ENCODE data around the gene CYP2A6.
A peak's percentile ranks its signal among the peaks of the same experiment; 100 is the strongest.
"Not testable (repeated sequence)": the region's sequence is repeated elsewhere in the genome, so short reads cannot be mapped to it uniquely, and the experiment has no call there.

The CYP2A6 gene

DNA sequence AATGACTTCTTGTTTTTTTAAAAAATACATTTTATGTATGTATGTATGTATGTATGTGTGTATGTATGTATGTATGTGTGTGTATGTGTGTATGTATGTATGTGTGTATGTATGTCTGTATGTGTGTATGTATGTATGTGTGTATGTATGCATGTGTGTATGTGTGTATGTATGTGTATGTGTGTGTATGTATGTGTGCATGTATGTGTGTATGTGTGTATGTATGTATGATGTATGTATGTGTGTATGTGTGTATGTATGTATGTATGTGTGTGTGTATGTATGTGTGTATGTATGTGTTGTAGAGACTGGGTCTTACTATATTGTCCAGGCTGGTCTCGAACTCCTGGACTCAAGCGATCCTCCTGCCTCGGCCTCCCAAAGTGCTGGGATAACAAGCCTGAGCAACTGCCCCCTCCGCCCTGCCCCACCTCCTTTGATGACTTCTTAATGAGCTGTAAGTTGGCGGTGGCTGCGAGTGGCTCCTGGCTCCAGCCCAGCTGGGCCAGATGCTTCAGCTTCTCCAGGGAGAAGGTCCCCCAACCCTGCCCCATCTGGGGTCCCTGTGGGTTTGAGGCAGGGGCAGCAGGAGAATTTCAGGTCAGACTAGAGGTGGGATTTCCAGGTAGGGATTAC lies 24.7 kb downstream of the CYP2A6 start:
- in situ Hi-C loops (cut with HindIII; ENCODE audit: low pct_ligation_motif_present, low pct_unique_long_range_greater_than_20kb, low sequenced_read_pairs); DNase-seq: not testable (repeated sequence)

DNA sequence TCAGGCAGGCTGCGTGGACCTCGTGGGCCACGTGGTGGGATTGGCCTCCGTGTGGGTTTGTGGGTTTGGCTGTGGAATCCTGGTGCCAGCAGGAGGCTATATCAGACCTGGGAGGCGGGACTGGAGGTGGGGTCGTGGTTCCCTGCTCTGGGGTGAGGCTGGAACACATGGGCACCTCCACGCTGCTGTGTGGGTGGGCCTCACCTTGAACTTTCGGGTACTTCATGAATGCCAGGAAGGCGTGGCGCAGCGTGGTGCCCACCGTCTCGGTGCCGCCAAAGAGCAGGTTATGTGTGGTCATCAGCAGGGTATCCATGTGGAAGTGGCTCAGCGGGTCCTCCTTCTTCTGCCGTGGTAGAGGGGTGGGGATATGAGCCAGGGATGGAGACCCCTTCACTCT lies 25.3 kb downstream of the CYP2A6 start:
- in situ Hi-C loops (cut with HindIII; ENCODE audit: low pct_ligation_motif_present, low pct_unique_long_range_greater_than_20kb, low sequenced_read_pairs); DNase-seq: not testable (repeated sequence)

DNA sequence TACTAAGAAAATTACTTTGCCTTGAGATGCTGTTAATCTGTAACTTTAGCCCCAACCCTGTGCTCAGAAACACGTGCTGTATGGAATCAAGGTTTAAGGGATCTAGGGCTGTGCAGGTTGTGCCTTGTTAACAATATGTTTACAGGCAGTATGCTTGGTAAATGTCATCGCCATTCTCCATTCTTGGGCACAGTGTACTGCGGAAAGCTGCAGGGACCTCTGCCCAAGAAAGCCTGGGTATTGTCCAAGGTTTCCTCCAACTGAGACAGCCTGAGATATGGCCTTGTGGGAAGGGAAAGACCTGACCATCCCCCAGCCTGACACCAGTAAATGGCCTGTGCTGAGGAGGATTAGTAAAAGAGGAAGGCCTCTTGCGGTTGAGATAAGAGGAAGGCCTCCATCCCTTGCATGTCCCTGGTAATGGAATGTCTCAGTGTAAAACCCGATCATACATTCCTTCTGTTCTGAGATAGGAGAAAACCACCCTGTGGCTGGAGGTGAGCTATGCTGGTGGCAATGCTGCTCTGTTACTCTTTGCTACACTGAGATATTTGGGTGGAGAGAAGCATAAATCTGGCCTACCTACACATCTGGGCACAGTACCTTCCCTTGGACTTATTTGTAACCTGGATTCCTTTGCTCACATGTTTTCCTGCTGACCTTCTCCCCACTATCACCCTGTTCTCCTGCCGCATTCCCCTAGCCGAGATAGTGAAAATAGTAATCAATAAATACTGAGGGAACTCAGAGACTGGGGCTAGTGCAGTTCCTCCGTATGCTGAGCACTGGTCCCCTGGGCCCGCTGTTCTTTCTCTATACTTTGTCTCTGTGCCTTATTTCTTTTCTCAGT lies 27.3 kb downstream of the CYP2A6 start:
- DNase-seq; in situ Hi-C loops (cut with HindIII; ENCODE audit: low pct_ligation_motif_present, low pct_unique_long_range_greater_than_20kb, low sequenced_read_pairs): not testable (repeated sequence)

DNA sequence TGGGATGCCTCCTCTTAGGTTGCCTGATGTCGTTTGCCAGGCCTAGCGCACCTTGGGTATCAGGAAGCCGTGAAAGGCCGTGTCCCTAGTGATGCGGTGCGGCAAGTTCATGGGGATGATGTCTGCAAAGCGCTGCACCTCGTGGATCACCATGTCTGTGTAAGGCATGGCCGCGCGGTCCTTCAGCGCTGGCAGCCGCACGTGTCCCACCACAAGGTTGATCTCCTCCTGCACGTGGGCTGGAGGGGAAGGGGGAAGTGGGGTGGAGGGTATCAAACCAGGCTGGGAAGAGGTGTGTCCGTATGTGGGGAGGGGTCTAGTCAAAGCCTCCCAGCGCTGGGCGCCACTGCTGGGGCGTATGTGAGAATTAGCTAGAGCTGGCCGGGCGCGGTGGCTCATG lies 28.1 kb downstream of the CYP2A6 start:
- in situ Hi-C loops (cut with HindIII; ENCODE audit: low pct_ligation_motif_present, low pct_unique_long_range_greater_than_20kb, low sequenced_read_pairs): no loop called here
- DNase-seq: no peak

DNA sequence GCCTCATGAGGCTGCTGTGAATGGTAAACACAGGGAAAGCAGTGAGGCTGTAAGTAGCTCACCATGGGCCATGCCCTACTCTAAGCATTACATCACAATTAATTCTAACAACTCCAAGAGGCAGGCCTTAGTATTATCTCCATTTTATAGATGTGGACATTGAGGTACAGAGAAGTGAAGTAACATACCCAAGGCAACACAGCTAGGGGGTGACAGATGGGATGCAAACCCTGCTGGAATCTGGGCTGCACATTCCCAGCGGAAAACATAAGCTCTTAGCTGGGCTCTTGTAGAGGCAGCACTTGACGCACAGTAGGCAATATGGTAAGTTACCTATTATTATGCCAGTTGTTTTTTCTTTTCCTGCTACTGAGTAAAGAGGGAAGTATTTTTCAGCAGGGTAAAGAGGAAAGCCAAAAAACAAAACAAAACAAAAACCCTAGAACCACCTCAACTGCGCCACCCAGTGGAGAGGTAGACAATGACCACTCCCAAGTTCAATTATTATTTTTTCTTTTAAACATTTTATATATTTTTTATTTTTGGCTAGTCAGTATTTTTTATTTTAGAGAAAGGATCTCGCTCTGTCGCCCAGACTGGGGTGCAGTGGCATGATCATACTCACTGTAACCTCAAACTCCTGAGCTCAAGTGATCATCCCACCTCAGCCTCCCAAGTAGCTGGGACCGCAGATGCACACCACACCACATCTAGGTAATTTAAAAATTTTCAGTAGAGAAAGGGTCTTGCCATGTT lies 30.6 kb downstream of the CYP2A6 start:
- peak; percentile 11 for DNase-seq
- in situ Hi-C loops (cut with HindIII; ENCODE audit: low pct_ligation_motif_present, low pct_unique_long_range_greater_than_20kb, low sequenced_read_pairs): not testable (repeated sequence)

DNA sequence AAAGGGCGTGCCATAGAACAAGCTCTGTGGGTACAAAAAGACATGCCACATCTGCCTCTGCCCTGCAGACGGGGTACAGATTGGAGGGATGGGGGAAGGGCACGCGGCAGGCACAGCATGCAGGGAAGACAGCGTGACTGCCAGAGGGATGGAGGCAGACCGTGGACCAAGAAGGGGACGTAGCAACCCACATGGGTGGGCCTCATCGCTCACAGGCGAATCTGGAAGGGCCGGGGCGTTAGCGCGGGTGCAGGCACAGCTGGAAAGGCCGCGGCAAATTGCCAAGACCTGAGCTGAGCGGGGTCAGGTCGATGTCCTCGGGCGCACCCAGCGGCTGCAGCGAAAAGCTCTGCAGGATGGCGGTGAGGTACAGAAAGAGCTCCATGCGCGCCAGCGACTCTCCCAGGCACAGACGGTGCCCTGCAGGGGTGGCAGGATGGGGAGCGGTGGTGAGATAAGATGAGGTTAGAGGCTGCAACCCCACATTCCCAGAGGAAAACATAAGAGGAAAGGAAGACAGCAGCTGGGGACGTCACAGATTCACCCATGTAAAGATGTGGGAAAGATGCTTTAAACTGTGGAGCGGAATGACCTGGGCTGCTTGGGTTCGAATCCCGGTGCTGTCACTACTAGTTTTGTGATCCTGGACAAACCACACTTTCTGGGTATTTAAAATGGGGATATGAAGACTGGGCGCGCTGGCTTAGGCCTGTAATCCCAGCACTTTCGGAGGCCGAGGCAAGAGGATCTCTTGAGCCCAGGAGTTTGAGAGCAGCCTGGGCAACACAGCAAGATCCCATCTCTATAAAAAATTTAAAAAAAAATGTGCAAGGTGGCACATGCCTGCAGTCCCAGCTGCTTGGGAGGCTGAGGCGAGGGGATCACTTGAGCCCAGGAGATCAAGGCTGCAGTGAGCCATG lies 31.5 kb downstream of the CYP2A6 start:
- in situ Hi-C loops (cut with HindIII; ENCODE audit: low pct_ligation_motif_present, low pct_unique_long_range_greater_than_20kb, low sequenced_read_pairs): not testable (repeated sequence)
- DNase-seq: peak; percentile 44

DNA sequence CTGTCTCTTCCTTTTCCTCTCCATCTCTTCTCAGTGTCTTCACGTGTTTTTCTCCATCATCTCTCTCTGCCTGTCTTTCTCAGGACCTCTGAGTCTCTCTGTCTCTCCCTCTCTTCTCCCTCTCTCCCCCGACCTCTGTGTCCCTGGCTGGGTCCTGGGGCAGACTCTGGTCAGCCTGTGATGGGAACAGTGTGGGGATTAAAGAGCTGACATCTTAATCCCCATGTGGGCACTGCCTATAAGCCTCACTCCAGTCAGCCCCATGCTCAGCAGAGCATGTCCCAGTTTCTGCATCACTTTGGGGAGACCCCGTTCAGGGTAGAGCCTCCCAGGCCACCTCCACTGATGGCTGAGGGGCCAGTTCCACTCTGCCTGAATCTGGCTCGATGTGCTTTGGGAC lies 35.0 kb downstream of the CYP2A6 start:
- in situ Hi-C loops (cut with HindIII; ENCODE audit: low pct_ligation_motif_present, low pct_unique_long_range_greater_than_20kb, low sequenced_read_pairs): no loop called here

DNA sequence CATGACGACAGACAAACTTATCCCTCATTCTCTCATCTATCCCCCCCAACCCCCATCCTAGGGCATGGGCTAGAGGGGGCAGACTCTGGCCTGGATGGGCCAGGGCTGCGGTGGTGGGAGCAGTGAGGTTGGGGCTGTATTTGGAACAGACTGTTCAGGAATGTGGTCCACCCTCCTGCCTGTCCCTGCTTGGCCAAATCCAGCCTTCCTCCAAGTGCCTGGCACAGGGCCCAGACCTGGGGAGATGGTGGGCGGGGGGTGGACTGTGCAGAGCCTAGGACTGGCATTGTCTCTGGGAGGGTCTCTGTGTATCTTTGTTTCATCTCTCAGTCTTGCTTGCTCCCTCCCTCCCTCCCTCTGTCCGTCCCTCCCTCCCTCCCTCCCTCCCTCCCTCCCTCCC lies 37.1 kb downstream of the CYP2A6 start:
- DNase-seq: no peak
- in situ Hi-C loops (cut with HindIII; ENCODE audit: low pct_ligation_motif_present, low pct_unique_long_range_greater_than_20kb, low sequenced_read_pairs): no loop called here

More for the DNA sequence above, 35.0 kb downstream of the CYP2A6 start:
- no peak for DNase-seq

DNA sequence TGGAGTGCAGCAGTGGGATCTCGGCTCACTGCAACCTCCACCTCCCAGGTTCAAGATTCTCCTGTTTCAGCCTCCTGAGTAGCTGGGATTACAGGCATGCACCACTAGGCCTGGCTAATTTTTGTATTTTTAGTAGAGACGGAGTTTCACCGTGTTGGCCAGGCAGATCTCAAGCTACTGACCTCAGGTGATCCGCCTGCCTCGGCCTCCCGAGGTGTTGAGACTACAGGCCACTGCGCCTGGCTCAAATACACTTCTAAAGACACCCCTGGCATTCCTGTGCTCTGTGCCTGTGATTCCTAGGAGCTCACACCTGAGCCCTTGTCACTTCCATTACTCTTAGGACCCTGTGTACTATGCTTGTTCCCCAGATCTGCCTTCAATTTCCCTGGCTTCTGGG lies 37.7 kb downstream of the CYP2A6 start:
- in situ Hi-C loops (cut with HindIII; ENCODE audit: low pct_ligation_motif_present, low pct_unique_long_range_greater_than_20kb, low sequenced_read_pairs); DNase-seq: not testable (repeated sequence)

DNA sequence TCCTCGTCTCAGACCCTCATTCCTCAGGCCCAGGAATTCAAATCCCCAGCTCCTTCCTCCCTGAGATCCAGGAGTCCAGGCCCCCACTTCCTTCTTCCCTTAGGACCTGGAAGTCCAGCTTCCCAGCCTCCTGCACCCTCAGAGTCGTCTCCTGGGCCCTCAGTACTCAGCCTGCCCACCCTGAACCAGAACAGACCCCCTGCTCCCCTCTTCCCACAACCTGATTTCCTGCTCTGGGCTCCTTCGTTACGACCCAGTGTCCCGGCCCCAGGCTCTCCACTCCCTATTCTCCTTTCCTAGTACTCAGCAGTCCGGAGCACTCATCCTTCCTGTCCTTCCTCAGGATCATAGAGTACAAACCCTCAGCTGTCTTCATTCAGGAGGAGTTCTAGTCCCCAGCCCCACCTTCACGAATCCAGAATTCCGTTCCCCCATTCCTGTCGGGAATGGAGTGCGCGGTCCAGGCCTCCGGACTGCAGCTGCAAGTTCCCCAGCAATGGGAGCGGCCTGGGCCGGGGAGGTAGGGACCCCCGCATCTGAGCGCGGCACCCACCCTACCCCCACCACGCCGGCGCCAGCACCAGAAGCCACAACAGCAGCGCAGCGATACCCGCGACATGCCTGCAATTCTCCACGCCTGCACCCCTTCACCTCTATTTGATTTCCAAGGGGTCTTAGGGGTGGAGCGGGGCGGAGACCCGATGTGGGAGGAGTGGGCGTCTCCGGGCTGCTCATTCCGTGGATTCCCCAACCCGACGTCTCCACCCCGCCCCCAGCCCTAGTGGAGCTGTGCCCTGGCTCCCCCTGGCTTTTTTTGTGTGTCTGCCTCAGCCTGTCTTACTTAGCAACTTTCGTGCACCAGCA lies 38.5 kb downstream of the CYP2A6 start:
- DNase-seq: no peak
- in situ Hi-C loops (cut with HindIII; ENCODE audit: low pct_ligation_motif_present, low pct_unique_long_range_greater_than_20kb, low sequenced_read_pairs): no loop called here

DNA sequence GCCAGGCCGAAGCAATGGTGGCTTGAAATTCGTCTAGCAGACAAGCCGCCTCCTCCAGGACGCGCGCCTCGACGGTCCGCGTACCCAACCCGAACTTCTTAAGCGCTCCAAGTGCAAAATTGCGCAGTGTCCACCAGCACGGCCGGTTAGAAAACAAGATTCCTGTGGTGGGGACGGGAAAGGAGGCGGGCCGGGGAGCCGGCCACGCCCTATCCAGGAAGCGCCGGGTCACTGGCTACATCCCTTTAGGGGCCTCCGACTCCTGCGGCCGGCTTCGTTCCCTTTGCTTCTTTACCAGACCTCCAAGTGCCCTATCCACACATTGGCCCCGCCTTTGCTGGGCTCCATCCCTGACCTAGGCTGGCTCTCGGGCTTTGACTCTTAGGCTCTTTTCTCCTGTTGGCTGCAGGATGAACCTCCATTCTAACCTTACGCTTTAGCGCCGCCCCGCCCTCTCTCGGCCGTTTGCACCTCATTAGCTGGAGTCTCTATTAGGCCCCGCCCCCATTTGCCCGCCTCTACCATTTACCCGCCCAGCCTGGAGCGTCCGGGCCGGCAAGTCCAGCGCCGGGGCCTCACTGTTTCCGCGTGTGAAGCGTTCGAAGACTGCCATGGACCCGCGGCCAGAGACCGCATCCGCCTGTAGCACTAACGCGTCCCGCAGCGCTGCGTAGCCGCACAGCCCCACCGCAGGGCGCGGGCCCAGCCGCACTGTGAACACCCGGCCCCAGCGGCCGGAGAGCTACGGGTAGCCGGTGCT lies 39.4 kb downstream of the CYP2A6 start:
- DNase-seq; in situ Hi-C loops (cut with HindIII; ENCODE audit: low pct_ligation_motif_present, low pct_unique_long_range_greater_than_20kb, low sequenced_read_pairs): not testable (repeated sequence)

DNA sequence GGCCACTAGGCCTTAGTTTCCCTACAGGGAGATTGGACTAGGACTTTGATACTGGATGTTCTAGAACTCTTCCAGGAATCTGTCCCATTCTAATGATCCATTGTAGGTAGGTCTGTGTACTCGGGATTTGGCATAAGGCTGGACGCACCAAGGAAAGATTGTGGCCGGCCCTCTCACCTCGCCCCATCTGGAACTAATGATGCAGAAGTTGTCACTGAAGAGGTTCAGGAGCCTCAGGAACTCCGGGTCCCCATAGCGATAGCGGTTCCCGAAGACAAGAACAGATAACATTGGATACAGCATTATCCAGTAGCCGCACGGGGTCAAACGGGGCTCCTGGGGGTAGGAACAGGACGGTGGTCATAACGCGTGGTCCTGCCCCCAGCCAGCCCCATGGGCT lies 40.1 kb downstream of the CYP2A6 start:
- in situ Hi-C loops (cut with HindIII; ENCODE audit: low pct_ligation_motif_present, low pct_unique_long_range_greater_than_20kb, low sequenced_read_pairs): no loop called here
- DNase-seq: no peak

DNA sequence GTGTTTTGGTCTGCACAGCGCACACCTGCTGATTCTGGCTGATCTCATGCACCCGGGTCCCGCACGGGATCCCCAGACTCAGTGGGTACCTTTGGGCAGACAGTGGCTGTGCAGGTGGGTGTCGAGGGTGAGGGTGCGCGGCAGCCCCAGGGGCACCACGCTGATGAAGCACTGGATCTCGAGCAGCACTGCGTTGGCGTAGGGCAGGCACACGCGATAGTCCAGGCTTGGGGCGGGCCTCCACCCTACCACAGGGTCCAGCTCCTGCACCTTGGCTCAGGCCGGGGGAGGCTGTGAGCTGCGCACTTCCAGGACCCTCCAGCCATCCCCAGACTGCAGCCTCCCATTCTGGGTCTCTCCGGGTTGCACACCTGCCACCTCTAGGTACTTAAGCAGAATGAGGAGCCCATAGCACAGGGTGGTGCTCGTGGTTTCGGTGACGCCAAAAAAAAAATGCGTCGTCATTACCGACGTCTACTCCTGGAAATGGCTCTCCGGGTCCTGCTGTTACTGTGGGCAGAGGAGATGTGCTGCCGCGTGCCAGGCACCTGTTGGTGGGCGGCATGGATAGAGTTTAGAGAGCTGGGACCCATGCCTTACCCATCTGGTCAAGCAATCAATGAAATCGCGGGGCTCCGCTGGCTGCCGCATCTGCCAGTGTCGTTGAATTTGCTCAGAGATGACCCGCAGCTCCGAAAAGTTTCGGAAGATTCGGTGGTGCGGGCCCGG lies 40.7 kb downstream of the CYP2A6 start:
- in situ Hi-C loops (cut with HindIII; ENCODE audit: low pct_ligation_motif_present, low pct_unique_long_range_greater_than_20kb, low sequenced_read_pairs): no loop called here
- DNase-seq: no peak

DNA sequence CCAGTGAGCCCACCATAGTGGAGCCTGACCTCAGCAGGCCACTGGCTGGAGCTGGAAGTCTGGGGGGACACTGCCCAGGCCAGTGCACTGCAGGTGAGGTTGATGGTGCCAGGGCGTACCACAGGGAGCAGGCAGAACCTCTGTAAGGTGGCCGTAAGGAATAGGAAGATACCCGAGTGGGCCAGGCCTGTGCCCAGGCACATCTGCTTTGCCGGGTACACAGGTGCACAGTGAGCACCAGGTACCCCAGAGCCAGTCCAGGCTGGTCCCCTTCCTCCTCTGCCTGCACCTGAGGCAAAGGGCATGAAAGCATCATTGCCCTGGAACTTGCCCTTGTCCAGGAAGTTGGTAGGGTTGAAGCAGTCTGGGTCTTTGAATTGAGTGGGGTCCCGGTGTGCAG lies 41.8 kb downstream of the CYP2A6 start:
- in situ Hi-C loops (cut with HindIII; ENCODE audit: low pct_ligation_motif_present, low pct_unique_long_range_greater_than_20kb, low sequenced_read_pairs): no loop called here
- DNase-seq: no peak

DNA sequence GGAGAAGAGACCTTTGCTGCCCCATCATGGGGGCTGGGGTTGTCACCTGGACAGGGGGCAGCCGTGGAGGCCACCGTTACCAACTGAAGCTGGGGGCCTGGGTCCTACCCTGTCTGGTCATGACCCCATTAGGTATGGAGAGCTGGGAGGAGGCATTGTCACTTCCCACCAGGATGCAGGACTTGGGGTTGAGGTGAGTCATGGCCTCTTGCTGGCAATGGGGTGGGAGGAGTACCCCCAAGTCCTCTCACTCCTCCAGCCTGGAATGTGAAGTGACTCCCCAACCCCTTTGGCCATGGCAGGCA lies 42.3 kb downstream of the CYP2A6 start:
- no peak for DNase-seq
- in situ Hi-C loops (cut with HindIII; ENCODE audit: low pct_ligation_motif_present, low pct_unique_long_range_greater_than_20kb, low sequenced_read_pairs): no loop called here
